A172 (cell line): ENCODE measurements around the gene PTPRD. TPM values are rescaled to one million over a fixed set of nuclear protein-coding genes. Genes with fewer than 3 reads are reported as not detected.

Source experiments
- DNase-seq: peaks from one replicate; pipeline ENCODE4 v3.0.0-alpha.2; 2015; ENCODE audit warnings: low spot score
- total RNA-seq: library from RNA; depleted of rRNA; stranded (reverse); fragments of >200 nt; shearing (Covaris generic); gene quantifications from 2 replicates; pipeline ENCODE4 v1.2.3, GENCODE V29; 2014

Gene PTPRD
- total RNA-seq, 1 experiment from 2014 or later = 0.71 TPM

- peak; percentile 1 for DNase-seq
These were observed 858.6 kb downstream of the PTPRD start for GRCh38 chr9:9754186-9754585.

DNA sequence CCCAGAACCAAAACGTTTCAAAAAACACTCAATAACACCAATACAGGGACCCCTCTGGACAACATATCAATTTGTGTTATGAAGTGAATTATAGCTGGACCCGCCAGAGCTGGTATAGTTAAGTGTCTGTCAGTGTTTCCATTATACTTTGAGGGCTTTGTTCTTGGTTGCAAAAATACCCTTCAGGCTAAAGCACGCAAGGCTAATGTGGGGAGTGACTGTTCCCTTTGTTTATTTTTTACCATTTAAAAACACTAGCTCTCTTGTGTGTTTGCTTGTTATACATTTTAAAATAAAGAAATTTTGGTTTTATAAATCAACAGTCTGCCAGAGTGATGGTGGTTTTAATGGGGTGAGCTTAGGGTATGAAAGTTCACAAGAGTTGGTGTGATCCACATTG lies 859.5 kb downstream of the PTPRD start:
- DNase-seq = no peak

DNA sequence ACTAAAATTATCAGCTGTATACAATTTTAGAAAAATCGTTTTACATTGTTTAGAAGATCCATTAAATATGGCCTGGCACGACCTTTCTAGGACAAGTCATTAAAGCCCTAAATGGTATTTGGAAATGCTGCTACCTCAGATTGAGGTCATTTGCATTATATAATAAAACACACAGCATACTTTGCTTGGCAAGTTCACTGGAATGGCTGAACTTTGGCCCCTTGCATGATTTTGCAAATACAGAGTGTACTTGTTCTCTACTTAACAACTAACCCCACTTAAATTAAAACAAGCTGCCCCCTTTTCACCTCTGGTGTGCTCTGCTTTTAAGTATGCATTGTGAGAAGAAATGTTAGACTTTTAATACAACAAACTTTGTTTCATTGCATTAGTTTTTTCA lies 860.1 kb downstream of the PTPRD start:
- DNase-seq = no peak

DNA sequence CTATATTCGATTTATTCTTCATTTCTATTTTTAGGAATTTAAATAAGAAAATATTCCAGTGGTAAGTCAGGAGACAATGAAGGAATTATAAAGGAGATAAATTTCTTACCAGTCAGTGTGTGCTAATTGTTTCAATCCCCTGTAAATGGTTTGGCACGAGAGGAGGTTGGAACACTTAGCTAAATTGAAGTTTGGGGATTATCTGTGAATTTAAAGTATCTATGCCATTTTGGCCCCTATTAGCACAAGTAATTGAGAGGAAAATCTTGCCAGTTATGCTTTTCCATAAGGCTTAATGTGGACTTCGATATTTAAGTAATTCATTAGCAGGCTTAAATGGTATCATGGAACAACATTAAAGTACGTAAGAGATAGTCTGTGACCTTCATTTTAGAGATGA lies 860.8 kb downstream of the PTPRD start:
- no peak for DNase-seq

DNA sequence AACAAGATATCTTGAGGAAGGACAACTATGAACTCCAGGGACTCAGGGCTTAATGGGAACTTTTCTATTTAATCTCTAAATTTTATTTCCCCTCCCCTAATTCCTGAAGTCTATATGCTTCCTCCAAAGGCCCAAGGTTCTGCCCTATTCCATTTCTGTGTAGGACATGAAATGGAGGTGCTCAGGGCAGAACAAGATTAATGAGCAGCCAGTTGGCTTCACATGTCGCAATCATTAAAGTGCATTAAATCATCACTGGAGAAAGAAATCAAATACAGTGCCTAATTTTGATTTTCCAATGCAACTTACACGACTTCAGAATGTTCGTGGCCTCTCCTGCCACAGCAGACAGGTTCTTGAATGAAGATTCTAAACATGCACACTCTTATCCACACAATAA lies 862.1 kb downstream of the PTPRD start:
- DNase-seq = no peak

- peak; percentile 4 for DNase-seq
These were observed 863.2 kb downstream of the PTPRD start for GRCh38 chr9:9749591-9749990.

DNA sequence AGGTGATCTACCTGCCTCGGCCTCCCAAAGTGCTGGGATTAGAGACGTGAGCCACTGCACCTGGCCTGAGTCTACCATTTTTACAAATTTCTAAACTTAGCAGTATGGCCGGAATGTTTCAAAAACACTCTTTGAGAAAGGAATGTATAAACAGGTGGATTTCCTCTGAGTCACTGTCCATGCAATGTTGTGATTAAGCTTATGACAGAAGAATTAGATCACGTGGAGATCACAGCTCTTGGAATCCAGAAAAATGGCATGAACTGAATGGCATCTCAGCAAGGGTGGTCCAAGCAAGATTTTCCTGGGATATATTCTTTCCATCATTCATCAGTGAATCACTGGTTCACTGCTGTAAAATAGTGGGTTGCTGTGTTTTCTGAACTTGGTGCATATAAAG lies 865.0 kb downstream of the PTPRD start:
- peak; percentile 72 for DNase-seq

GRCh38 chr9:9746826-9747225 lies 866.0 kb downstream of the PTPRD start:
- no peak for DNase-seq

DNA sequence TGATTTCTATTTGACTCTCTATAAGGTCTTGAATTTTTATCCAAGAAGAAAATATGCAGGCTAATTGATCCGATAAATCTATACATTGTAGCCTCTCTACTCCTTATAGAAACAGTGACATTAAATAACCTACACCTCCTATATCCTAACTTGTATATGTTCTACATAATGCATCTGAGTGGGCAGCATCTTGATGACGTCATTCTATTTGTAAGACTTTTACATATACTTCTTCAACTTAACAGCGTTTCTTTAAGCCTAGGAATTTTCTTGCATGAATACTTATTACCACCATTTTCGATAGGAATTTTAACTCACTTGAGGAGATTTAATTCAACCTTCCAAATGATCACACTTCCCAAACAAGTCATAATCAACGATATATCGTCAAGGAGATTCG lies 869.0 kb downstream of the PTPRD start:
- no peak for DNase-seq

DNA sequence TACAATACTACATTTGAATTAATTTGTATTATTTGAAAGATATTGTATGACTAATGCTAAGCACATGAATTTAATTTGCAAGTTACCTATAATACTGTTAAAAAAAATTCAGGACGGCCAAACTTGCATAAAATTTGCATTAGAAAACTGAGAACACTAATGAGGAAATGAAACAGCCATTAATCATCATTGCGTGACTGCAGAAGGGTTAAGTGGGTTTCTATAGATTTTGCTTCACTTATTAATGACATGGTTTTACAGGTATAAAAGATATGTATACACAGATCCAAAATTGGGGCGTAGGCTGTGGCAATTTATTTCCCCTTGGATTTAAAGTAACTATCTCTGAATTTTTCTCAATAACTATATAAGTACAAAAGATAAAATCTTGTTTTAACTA lies 882.6 kb downstream of the PTPRD start:
- no peak for DNase-seq

DNA sequence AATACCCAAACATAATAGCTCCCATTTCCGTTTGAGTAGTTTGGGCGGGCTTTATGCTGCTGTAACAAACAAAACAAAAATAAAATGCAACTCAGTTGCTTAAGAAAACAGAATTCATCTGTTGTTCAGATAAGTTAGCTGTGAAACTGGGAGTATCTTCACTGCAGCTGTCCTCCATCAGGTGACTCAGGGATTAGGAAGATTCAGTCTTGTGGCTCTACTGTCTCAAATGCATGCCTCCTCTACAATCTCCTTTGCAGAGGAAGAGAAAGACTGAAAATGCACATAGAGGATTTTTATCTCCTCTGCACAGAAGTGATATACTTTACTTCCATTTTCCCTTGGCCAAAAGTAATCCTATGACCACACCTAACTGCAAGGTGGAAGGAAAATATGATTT lies 883.7 kb downstream of the PTPRD start:
- DNase-seq = no peak

- no peak for DNase-seq
These were observed 893.3 kb downstream of the PTPRD start for GRCh38 chr9:9719373-9720112.

- no peak for DNase-seq
These were observed 894.1 kb downstream of the PTPRD start for GRCh38 chr9:9718691-9719090.

- DNase-seq = no peak
These were observed 933.4 kb downstream of the PTPRD start for GRCh38 chr9:9679433-9679832.

- DNase-seq = no peak
These were observed 938.3 kb downstream of the PTPRD start for GRCh38 chr9:9674461-9674860.

GRCh38 chr9:9670454-9670853 lies 942.3 kb downstream of the PTPRD start:
- no peak for DNase-seq

DNA sequence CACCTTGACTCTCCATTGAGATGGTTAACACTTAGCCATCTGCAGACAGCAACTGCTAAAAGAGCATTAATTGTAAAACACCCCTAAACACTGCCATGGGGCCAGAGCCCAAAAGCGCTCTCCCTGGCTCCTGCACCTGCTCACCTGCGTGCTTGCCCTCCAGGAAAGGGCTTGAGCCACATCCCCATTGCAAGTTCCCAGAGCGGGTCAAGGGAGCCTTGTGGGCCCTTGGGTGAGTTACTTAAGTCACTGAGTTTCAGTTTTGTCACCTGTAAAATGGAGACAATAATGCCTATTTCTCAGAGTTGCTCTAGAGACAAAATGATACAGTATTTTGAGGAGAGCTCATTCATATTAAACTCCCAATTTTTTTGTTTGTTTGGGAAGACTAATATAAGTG lies 967.8 kb downstream of the PTPRD start:
- DNase-seq = no peak

- no peak for DNase-seq
These were observed 981.5 kb downstream of the PTPRD start for GRCh38 chr9:9631284-9631683.

GRCh38 chr9:9625248-9625647 lies 987.6 kb downstream of the PTPRD start:
- DNase-seq = no peak

DNA sequence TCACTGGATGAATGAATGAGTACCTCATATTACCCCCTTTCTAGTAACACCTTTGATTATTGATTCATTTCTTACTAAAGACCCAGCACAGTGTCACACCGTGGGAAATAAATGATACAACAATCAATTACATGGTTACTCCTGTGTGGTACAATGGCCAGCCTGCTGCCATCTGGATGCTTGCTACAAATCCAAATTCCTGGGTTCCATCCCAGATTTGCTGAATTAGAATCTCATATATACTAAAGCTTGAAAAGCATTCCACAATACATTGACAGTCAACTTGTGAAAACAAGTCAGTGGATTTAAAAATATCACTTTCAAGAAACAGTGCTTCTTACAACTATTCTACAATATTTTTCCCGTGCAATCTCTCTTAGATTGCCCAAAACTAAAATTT lies 989.3 kb downstream of the PTPRD start:
- no peak for DNase-seq

GRCh38 chr9:9621355-9621940 lies 991.4 kb downstream of the PTPRD start:
- DNase-seq = no peak

- no peak for DNase-seq
These were observed 992.1 kb downstream of the PTPRD start for GRCh38 chr9:9620736-9621135.

- no peak for DNase-seq
These were observed 997.7 kb downstream of the PTPRD start for GRCh38 chr9:9615086-9615485.

DNA sequence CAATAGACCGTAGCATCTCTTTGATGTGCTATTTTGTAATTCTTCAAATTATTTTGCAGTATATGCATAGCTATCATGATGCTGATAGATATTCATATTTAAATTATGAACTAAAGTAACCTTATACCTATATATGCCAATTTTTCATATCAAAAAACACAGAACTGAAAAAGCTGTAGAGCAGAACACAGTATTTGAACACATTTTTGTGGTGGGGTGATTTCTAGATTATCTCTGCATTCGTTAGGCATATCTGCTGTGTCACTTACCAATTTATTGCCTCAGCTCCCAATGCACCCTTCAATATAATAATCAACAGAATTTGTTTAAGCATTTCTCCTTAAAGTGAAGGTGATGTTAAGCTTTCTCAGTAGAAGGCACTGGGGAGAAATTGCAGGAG lies 998.2 kb downstream of the PTPRD start:
- DNase-seq = no peak
